Frontal cortex (tissue), 4 donors: Measurements from ENCODE around the gene KCNQ1. TPM values are rescaled to one million over a fixed set of nuclear protein-coding genes. Genes with fewer than 3 reads are reported as not detected.
A peak's percentile ranks its signal among the peaks of the same experiment; 100 is the strongest.

Experiments
- DNase-seq, 2 donors: peaks; one replicate each; pipeline ENCODE4 v3.0.0; 2012; ENCODE audit warnings: low spot score in 2 of 2
- FAIRE-seq: peaks from 2 replicates; lab custom pipeline; 2012; peaks lifted over from hg19 to GRCh38; lab: Jason Lieb, UNC
- total RNA-seq: library from RNA; depleted of rRNA; stranded (reverse); fragments of >200 nt; gene quantifications from one replicate; pipeline ENCODE4 v1.2.3, GENCODE V29; 2014
- donor health status: control.
- donor health status: control.
- donor health status: control.

KCNQ1 gene, protein sequence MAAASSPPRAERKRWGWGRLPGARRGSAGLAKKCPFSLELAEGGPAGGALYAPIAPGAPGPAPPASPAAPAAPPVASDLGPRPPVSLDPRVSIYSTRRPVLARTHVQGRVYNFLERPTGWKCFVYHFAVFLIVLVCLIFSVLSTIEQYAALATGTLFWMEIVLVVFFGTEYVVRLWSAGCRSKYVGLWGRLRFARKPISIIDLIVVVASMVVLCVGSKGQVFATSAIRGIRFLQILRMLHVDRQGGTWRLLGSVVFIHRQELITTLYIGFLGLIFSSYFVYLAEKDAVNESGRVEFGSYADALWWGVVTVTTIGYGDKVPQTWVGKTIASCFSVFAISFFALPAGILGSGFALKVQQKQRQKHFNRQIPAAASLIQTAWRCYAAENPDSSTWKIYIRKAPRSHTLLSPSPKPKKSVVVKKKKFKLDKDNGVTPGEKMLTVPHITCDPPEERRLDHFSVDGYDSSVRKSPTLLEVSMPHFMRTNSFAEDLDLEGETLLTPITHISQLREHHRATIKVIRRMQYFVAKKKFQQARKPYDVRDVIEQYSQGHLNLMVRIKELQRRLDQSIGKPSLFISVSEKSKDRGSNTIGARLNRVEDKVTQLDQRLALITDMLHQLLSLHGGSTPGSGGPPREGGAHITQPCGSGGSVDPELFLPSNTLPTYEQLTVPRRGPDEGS
- total RNA-seq, result under 0.01 TPM

DNA sequence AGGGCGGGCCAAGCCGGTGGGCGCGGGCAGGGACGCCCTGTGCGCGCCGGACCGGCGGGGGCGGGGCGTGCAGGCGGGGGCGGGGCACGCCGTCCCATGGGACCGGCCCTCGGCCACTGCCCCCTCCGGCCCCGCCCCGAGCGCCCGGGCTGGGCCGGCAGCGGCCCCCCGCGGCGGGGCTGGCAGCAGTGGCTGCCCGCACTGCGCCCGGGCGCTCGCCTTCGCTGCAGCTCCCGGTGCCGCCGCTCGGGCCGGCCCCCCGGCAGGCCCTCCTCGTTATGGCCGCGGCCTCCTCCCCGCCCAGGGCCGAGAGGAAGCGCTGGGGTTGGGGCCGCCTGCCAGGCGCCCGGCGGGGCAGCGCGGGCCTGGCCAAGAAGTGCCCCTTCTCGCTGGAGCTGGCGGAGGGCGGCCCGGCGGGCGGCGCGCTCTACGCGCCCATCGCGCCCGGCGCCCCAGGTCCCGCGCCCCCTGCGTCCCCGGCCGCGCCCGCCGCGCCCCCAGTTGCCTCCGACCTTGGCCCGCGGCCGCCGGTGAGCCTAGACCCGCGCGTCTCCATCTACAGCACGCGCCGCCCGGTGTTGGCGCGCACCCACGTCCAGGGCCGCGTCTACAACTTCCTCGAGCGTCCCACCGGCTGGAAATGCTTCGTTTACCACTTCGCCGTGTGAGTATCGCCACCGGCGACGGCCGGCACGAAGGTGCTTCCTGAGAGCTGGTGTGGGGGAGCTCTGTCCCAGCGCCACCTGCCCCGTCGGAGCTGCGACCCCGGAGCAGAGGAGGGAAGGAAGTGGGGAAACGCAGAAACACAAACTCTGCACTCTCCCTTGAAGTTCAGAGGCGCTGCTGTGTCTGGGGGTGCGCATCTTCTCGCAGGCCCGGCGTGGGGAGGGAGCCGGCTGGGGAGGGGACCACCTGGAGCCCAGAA, at the start of gene KCNQ1:
Gene KCNQ1 (plus strand): TSS at position 188 of the 925 bp plus-strand sequence. CDS start 91 bp downstream, at position 279.
- DNase-seq, result peak; percentile 73 to 77
- no peak for FAIRE-seq

DNA sequence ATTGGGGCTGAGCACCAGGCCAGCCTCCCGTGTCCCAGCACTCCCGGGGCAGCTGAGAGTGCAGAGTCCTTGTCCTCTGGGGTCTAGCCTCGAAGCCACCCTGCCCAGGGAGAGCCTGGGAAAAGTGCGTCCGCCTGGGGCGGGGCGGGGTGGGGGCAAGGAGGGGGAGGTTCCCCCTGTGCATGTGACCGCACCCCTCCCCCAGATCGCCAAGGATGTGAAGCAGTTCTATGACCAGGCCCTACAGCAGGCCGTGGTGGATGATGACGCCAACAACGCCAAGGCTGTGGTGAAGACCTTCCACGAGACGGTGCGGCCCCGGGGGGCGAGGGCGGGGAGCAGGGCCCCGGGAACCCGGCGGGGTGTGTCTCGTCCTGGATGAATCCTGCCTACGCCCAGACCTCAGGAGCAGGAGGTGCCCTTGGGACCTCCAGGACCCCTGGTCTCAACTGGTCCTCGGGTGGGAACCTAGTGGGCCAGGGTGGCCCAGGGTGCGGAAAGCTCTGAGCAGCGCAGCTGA, 49.5 kb upstream of the KCNQ1 start:
- DNase-seq, result no peak
- FAIRE-seq, result no peak

DNA sequence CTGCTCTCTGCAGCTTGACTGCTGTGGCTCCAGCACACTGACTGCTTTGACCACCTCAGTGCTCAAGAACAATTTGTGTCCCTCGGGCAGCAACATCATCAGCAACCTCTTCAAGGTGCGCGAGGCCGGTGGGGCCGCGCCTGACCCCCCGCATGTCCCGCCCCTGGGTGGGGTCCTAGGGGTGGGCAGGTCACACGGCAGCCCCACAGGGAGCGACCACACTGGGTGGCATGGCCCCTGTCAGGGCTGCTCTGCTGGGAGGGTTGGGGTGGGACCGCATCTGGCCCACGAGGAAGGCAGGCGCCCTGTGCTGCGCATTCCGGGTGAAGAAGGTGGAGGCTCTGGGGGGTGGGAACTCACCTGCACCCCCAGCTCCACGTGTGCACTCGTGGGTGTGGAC, 49.0 kb upstream of the KCNQ1 start:
- FAIRE-seq, result no peak

DNA sequence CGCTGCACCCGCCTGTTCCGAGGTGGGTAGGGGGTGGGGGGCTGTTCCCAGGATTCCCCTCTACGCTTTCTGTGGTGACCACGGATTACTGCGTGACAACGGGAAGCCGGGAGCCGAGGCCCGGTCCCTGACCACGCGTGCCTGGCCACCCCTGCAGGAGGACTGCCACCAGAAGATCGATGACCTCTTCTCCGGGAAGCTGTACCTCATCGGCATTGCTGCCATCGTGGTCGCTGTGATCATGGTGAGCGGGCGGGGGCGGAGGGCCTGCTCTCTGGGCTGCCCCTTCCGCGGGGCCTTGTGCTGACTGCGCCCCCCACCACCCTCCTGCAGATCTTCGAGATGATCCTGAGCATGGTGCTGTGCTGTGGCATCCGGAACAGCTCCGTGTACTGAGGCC, 48.3 kb upstream of the KCNQ1 start:
- DNase-seq (no peak), FAIRE-seq (no peak)

More for the DNA sequence above, 49.0 kb upstream of the KCNQ1 start:
- no peak for DNase-seq

DNA sequence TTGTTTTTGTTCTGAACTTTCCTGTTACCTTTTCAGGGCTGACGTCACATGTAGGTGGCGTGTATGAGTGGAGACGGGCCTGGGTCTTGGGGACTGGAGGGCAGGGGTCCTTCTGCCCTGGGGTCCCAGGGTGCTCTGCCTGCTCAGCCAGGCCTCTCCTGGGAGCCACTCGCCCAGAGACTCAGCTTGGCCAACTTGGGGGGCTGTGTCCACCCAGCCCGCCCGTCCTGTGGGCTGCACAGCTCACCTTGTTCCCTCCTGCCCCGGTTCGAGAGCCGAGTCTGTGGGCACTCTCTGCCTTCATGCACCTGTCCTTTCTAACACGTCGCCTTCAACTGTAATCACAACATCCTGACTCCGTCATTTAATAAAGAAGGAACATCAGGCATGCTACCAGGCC, 47.8 kb upstream of the KCNQ1 start:
- no peak for DNase-seq

DNA sequence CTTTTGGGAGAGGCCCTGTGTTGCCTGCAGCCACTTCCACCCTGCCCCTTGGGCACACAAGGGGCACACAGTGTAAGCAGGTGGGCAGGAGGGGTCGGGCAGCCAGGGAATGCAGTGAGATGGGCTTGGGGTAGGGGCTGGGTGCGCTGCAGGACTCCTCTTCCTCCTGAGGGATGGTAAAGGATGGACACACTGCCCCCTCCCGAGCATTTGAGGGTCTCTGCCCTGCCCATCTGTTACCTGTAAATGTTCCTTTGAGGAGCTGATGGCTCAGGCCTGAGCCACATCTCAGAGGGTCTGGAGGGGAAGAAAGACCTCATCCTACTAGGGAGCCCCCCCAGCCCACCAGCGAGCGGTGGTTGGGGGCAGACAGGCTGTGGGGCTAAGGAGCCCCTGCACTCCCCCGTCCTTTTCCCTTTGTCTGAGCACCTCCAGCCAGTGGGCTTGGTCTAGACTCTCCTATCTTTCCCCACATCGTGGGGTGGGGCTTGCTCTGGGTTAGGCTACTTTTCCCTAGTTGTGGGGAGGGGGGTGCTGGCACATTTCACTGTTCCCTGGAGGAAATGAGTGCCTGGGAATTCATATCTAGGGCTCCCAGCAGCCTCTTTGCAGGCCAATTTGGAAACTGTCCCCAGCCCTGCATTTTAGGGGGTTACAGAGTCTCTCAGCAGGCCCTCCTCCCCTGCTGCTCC, 46.0 kb upstream of the KCNQ1 start:
- FAIRE-seq (no peak), DNase-seq (no peak)

More for the DNA sequence above, 47.8 kb upstream of the KCNQ1 start:
- FAIRE-seq, result no peak

DNA sequence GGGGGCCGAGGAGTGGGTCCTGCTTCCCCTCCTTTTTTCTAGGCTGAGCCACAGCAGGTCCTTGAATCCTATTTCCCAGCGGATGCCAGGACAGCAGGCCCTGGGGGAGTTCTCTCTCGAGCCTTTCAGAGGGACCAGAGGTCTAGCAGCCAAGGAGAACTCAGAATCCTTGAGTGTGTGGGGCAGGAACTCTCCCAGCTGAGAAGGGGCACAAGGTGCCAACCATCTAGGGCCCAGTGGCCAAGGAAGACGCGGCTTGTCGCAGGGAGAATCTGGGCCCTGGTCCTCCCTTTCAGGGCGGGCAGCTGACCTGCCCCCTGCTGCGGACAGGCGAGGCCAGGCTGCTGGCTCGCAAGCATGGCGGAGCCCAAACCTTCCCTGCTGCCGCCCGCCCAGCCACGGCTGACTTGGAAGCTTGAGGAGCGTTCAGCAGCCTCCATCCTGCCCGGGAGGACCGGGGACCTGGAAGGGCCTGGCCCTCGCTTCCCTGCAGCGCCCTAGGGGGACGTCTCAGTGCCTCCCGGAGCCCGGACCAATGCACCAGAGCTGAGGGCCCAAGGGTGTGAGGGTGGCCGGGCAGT, 45.2 kb upstream of the KCNQ1 start:
- no peak for DNase-seq
- no peak for FAIRE-seq

DNA sequence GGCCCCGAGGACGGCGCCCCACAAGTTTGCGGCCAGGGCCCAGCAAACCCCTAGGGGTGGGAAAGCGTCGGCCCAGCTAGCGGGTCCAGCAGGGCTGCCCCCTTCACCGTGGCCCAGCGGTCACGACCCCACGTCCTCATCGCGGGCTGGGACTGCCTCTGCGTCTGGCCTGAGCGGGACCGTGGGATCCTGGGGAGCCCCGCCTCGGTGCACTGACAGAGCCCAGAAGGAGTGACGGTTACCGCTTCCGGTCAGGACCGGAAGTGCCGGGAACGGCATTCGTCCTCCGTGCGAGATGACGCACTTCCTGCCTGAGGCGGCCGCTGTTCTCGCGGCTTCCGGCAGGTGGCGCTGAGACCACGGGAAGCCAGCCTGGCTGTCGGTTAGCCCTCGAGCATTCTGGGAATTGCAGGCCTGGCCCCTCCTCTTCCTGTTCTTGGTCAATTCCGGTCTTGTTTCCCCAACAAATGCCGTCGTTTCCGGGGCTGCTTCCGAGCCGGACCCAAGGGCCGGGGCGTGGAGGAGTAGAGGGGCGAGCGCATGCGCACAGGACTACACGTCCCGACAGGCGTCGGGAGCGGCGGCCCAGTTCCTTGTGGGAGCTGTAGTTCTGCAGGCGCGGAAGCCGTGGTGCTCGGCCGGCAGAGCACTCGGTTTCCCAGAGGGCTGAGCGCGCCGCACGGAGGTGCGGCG, 44.6 kb upstream of the KCNQ1 start, which contains the start of gene TSSC4:
Gene TSSC4 (plus strand): TSS at position 682 of the 693 bp plus-strand sequence. CDS start 1,884 bp downstream, outside the sequence.
- DNase-seq (peak; percentile 99), FAIRE-seq (peak; percentile 98)

DNA sequence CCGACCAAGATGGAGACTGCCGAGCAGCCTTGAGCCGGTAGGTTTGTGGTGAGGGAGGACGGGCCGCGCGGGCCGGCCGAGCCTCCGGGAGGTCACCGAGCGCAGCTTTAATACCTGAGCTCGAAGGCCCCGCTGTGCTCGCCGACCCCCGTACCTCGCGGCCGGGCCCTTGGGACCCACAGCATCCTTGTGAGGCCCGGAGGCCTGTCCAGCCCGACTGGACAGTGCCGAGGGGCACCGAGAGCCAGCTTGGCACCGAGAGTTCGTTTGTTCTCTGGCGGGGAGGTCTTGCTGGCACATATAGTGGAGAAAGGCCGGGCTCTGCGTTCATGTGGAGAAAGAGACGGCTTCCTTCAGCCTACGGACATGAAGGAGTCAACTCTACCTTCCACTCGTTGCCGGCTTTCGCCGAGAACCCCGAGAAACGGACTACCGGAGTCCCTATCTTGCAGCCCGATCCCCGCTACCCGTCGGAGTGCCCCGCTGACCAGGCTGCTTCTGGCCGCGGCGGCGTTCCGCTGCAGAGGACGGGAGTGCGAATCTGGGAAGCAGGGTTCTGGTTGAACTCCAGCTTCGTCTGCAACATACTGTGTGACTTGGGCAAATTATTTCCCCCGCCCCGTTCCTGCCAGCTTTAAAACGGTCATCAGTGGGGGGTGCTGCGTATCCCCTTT, 43.9 kb upstream of the KCNQ1 start:
- FAIRE-seq, result no peak
- DNase-seq, result no peak

DNA sequence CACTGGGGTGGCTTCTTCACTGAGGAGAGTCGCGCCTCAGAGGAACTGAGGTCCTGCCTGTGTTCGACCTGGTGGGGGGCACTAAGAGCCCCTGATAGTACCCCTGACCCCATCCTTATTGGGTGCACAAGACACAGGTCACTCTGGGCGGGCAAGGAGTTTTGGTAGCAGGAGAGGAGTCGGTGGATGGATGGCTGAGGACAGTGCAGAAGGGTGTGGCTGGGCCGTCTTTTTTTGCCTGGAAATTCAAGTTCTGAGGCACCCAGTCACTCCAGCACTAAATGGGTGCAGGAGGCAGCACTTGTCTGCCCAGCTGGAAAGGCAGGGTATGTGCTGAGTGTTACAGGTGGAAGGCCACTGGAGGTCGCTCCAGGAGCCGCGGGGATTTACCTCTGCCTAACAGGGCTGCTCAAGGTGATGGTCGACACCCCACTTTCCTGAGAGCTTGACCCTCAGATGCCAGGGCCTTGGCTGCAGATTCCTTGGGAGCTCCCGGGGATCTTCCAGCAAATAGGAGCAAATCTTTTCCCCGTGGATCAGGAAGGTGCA, 43.3 kb upstream of the KCNQ1 start:
- DNase-seq, result no peak
- no peak for FAIRE-seq

DNA sequence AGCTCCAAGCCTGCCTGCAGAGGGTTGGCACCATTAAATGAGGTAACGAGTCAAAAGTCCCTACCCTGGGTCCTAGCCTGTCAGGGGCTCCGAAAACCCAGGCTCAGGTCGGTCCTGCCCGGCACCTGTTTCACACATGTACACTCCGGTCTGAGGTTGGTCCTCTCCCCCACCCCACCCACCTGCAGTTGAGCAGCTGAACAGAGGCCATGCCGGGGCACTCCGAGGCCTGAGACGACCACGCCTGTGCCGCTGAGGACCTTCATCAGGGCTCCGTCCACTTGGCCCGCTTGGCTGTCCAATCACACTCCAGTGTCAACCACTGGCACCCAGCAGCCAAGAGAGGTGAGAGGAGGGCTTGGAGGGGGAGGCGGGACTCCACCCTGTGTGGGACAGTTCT, 42.7 kb upstream of the KCNQ1 start:
- DNase-seq, result no peak
- FAIRE-seq, result no peak

DNA sequence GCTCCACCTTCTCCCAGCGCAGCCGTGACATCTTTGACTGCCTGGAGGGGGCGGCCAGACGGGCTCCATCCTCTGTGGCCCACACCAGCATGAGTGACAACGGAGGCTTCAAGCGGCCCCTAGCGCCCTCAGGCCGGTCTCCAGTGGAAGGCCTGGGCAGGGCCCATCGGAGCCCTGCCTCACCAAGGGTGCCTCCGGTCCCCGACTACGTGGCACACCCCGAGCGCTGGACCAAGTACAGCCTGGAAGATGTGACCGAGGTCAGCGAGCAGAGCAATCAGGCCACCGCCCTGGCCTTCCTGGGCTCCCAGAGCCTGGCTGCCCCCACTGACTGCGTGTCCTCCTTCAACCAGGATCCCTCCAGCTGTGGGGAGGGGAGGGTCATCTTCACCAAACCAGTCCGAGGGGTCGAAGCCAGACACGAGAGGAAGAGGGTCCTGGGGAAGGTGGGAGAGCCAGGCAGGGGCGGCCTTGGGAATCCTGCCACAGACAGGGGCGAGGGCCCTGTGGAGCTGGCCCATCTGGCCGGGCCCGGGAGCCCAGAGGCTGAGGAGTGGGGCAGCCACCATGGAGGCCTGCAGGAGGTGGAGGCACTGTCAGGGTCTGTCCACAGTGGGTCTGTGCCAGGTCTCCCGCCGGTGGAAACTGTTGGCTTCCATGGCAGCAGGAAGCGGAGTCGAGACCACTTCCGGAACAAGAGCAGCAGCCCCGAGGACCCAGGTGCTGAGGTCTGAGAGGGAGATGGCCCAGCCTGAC, 41.7 kb upstream of the KCNQ1 start:
- DNase-seq, result no peak
- no peak for FAIRE-seq

DNA sequence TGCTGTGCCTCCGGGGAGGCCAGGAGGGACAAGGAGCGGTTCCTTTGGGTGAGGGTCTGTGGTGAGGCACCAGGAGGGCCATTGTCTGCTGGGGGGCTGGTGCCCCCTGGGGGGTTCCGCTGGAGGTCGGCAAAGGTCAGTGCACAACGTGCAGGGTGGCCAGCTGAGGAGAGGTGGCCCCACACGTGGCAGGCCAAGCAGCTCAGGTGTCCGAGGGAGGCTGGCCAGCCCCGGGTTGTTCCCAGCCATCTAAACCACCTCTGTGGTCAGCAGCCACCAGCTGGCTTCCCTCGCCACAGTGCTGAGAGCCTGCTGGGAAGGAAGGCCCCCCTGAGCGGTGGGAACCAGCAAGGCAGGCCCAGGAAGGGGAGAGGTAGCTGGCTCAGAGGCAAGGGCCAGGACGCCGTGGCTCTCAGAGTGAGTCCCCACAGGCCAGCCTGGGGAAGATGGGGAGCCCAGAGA, 40.0 kb upstream of the KCNQ1 start:
- FAIRE-seq (no peak), DNase-seq (no peak)

DNA sequence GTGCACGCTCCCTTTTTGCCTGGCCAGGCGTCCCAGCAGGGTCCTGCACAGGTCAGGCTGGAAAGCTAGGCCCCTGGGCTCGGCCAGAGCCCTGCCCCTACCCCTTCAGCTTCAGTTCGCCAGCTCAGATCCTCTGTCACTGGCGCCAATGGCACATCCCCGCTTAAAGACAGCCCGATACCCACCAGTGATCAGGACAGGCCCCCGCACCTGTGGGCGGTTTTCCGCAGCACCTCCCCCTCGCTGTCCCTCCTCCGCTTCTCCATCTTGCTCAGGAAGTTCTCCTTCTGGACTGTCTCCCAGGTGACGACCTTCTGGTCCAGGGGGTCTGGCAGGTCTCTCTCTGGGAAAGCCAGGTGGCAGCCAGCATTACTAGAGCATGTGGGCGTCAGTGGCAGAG, 38.4 kb upstream of the KCNQ1 start:
- FAIRE-seq, result no peak

DNA sequence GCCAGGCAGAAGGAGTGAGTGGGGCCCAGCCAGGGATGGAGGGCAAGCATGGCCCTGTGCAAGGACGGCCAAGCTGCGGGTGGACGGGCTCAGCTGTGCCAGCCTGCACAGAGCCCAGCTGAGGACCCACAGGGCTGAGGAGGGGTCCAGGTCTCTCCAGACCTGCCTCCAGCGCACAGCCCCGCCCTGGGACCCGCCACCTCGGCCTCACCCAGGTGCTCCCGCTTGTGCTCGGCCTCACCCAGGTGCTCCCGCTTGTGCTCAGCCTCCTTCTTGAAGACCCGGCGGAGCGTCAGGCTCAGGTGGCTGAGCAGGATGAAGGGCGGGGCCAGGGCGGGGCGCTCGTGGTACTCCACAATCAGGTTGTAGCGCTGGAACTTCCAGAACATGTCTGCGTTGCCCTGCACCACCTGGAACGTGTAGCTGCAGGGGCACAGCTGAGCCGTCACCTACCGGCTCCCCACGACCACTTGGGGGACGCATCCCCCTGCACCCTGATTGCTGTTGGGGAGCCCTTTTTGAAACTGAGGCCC, 37.9 kb upstream of the KCNQ1 start:
- DNase-seq (no peak), FAIRE-seq (no peak)

More for the DNA sequence above, 38.4 kb upstream of the KCNQ1 start:
- DNase-seq, result no peak

DNA sequence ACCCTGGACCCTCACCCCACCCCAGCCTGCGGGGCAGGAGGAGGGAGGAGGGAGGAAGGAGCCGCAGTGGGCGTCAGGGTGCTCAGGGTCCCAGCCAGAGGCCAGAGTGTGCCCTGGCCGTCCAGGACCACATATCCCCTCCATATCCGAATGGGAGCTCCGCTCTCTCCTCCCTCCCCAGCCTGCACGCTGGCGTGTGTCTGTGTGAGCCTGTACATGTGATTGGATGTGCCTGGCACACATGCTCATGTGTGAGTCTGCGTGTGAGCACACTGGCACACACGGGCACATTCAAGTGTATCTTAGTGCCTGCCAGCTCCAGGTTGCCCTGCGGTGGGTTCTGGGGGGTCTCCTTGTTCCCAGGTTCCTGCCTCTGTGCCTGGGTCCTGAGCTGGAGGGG, 36.1 kb upstream of the KCNQ1 start:
- DNase-seq, result no peak

More for the DNA sequence above, 36.1 kb upstream of the KCNQ1 start:
- FAIRE-seq, result no peak
